Measurements from ENCODE around the gene CHCHD3.

GRCh38 chr7:132940084-132940483 is 141.8 kb downstream of the CHCHD3 start:
- no peak for TF ChIP-seq CTCF (IDR thresholded peaks at IDR 0.05; ENCODE audit: poor library complexity)
- no peak for TF ChIP-seq EZH2phosphoT487 (IDR thresholded peaks at IDR 0.05; ENCODE audit: low read depth, severe bottlenecking, unreplicated experiment)

Data from hepatocyte (in vitro differentiated cells).